Heart right ventricle (tissue), 16 donors: ENCODE measurements around the gene UBE2S. TPM values are rescaled to one million over a fixed set of nuclear protein-coding genes. Genes with fewer than 3 reads are reported as not detected.

Experiments used
- ATAC-seq, 8 donors: fragments of 200-7000 bp; cut with Tn5 transposase; one replicate each; pipeline ENCODE4 v1.9.1; 2020; ENCODE audit warnings: mild to moderate bottlenecking in 8 of 8, moderate library complexity in 8 of 8, moderate number of reproducible peaks in 1 of 8
- DNase-seq, 2 donors: peaks; one replicate each; pipeline ENCODE4 v3.0.0-alpha.2; 2020
- H3K27ac ChIP-seq, 10 donors: fragments of 200-600 bp; sonication (generic) in 2 of 10; one replicate each; pipeline versions ENCODE4 v1.5.0 to v1.8.0; 2020 to 2022; ENCODE audit warnings: mild to moderate bottlenecking in 3 of 10
- H3K27me3 ChIP-seq, 7 donors: fragments of 200-600 bp; one replicate each; pipeline ENCODE4 v1.8.0; 2021 to 2022; ENCODE audit warnings: mild to moderate bottlenecking in 2 of 7
- H3K36me3 ChIP-seq, 9 donors: fragments of 200-600 bp; sonication (generic) in 1 of 9; one replicate each; pipeline versions ENCODE4 v1.5.0 to v1.8.0; 2020 to 2022; ENCODE audit warnings: mild to moderate bottlenecking in 2 of 9
- H3K4me1 ChIP-seq, 9 donors: fragments of 200-600 bp; sonication (generic) in 1 of 9; one replicate each; pipeline versions ENCODE4 v1.5.0 to v1.8.0; 2020 to 2022; ENCODE audit warnings: mild to moderate bottlenecking in 4 of 9
- H3K4me3 ChIP-seq, 10 donors: fragments of 200-600 bp; sonication (generic) in 2 of 10; one replicate each; pipeline versions ENCODE4 v1.5.0 to v1.8.0; 2020 to 2022; ENCODE audit warnings: mild to moderate bottlenecking in 7 of 10, moderate library complexity in 2 of 10
- H3K9me3 ChIP-seq, 11 donors: fragments of 200-600 bp in 10 of 11; sonication (generic) in 2 of 11; one replicate each; pipeline versions ENCODE4 v1.5.0 to v1.8.0; 2013 to 2022; ENCODE audit warnings: mild to moderate bottlenecking in 2 of 11, control low read depth in 1 of 11, moderate library complexity in 1 of 11
- CTCF ChIP-seq, 9 donors: fragments of 200-600 bp; sonication (generic) in 2 of 9; IDR thresholded peaks; one replicate each; pipeline versions ENCODE4 v1.5.0 to v1.8.0; 2021 to 2022; ENCODE audit warnings: antibody characterized with exemption in 9 of 9, mild to moderate bottlenecking in 5 of 9, moderate library complexity in 1 of 9
- WGBS, 2 donors: extraction: QIAGEN DNeasy Blood & Tissue Kit; methylation state at CpG; one replicate each; pipeline ENCODE4 v1.1.7; 2013; ENCODE audit warnings: inconsistent platforms in 1 of 2; 5-methylcytosine and 5-hydroxymethylcytosine counted together
- intact Hi-C, 10 donors: fragments of 100-400 bp; cut with DNase I; formaldehyde crosslinking; loops; one replicate each; pipeline versions ENCODE4 v1.11.1 to v1.14.2; 2022
- polyA plus RNA-seq, 2 donors: library from polyadenylated mRNA; stranded (reverse); fragments of 200-250 nt; gene quantifications; one replicate each; pipeline ENCODE4 v1.2.3, GENCODE V29; 2013
- total RNA-seq, 10 donors: library from RNA; stranded (reverse); fragmentation: NEBNext Ultra II Directional in 3 of 10; extraction: Animal tissue kit (Norgen Biotek cat#: 25700) in 3 of 10; gene quantifications; one replicate each; pipeline versions ENCODE4 v1.2.1 to v1.2.4, GENCODE V29; 2021 to 2023
- donor health status: Arrhythmogenic right ventricular cardiomyopathy.
- donor health status: ischemic (EF 13 %, LVEDD 7.1; RV severe dilation, severe dysfunction).
- donor health status: healthy with polysubstance abuse.
- donor health status: DM: no; HTN: yes; CAD: no.
- donor health status: DM: no; HTN: no; CAD: no.
- donor health status: ischemic (EF 25% LVEDD 6.9; RV normal size, moderate dysfunction).
- donor health status: ischemic (EF 25% LVEDD 5.7; RV mildly dilated, moderate dysfunction).
- donor health status: healthy.
- donor health status: DM: yes; HTN: yes; CAD: no.
- donor health status: Ischemic cardiomyopathy.
- donor health status: ischemic (EF 35%, LVEDD 5.7; RV mildly dilated, moderate dysfunction).
- donor health status: nonischemic (EF 11% LVEDD 7.7; RV severe dilation, severe dysfunction).
- donor health status: DM: yes; HTN: yes; CAD: no.
- donor health status: PGD.
- donor health status: ischemic (EF 29% LVEDD 5.4; RV normal size, mild dysfunction).
- donor health status: nonischemic (EF 23%, LVEDD 6.1; RV moderate dilation, normal function).

UBE2S gene
- total and polyA plus RNA-seq, 12 donors = 8.0 to 42.1 (median 28.9) TPM

- DNase-seq = no peak
- 75% methylated on average over 8 of the region's 8 CpGs for WGBS, 2 donors
- Histone ChIP-seq H3K4me1 (peaks cover 0 to 10% (median 2%) of the 10 kb centered on the region in 9 donors), H3K9me3 (no peaks in the 10 kb centered on the region), H3K36me3 (no peaks in the 10 kb centered on the region), H3K4me3 (no peak overlapping the region), H3K27me3 (peaks cover 8 to 77% (median 65%) of the 10 kb centered on the region in 7 donors), H3K27ac (no peak overlapping the region)
- intact Hi-C loops = no loop called here
- no peak for TF ChIP-seq CTCF (IDR thresholded peaks at IDR 0.05)
- no peak for ATAC-seq
Observed at GRCh38 chr19:55446060-55446459, 38.5 kb upstream of the UBE2S start.

- Histone ChIP-seq H3K4me1 (peaks cover 0 to 20% (median 4%) of the 10 kb centered on the region in 9 donors), H3K27me3 (peaks cover 16 to 85% (median 74%) of the 10 kb centered on the region in 7 donors), H3K27ac (no peak overlapping the region), H3K36me3 (no peaks in the 10 kb centered on the region), H3K4me3 (no peak overlapping the region), H3K9me3 (no peaks in the 10 kb centered on the region)
- no peak for TF ChIP-seq CTCF (IDR thresholded peaks at IDR 0.05)
- 40 to 46% methylated on average over 11 of the region's 11 CpGs for WGBS, 2 donors
- no peak for DNase-seq
- no peak for ATAC-seq
- intact Hi-C loops = no loop called here
Observed at GRCh38 chr19:55444646-55445045, 37.1 kb upstream of the UBE2S start.

DNA sequence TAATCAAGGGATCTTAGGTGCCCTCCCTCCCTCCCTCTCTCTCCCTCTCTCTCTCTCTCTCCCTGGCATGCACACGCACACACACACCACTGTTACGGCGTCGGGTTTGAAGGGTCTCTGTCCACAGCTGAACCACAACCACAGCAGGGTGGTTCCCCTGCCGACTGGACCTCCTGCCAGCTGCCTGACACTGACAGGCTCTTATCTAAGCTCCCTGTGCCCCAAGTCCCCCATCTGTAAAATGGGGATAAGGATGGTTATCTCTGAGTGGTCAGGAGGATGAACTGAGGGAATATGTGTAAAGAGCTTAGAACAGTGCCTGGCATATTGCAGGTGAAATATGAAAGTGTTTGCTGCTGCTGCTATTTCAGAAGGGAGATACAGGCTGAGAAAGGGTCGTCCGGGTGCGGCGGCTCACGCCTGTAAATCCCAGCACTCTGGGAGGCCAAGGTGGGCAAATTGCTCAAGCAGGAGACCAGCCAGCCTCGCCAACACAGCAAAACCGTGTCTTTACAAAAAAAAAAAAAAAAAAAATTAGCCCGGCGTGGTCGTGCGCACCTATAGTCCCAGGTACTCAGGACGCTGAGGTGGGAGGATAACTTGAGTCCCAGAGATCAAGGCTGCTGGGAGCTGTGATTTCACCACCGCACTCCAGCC lies 36.4 kb upstream of the UBE2S start:
- H3K27me3 ChIP-seq = peaks cover 22 to 85% (median 74%) of the 10 kb centered on the region in 7 donors
- DNase-seq (no peak), ATAC-seq (no peak)
- H3K4me3 ChIP-seq = no peak overlapping the region
- H3K36me3 ChIP-seq = no peaks in the 10 kb centered on the region
- intact Hi-C loops = no loop called here
- TF ChIP-seq CTCF (IDR thresholded peaks at IDR 0.05) = no peak
- peaks cover 0 to 20% (median 4%) of the 10 kb centered on the region in 9 donors for H3K4me1 ChIP-seq
- 29 to 32% methylated on average over 18 of the region's 18 CpGs for WGBS, 2 donors
- H3K9me3 ChIP-seq = no peaks in the 10 kb centered on the region
- H3K27ac ChIP-seq = no peak overlapping the region

GRCh38 chr19:55443045-55443823 lies 35.6 kb upstream of the UBE2S start, which contains the start of gene SHISA7:
Gene SHISA7 (minus strand): TSS chr19:55443300. CDS start chr19:55442863, 437 bp downstream.
- H3K36me3 ChIP-seq = no peaks in the 10 kb centered on the region
- H3K9me3 ChIP-seq = no peaks in the 10 kb centered on the region
- no peak within 1 kb of the TSS for H3K27ac ChIP-seq
- peaks cover 26 to 92% (median 81%) of the 10 kb centered on the region in 7 donors for H3K27me3 ChIP-seq
- DNase-seq = no peak
- WGBS, 2 donors = 2 to 4% methylated on average over 43 of the region's 43 CpGs
- peaks cover 0 to 20% (median 4%) of the 10 kb centered on the region in 9 donors for H3K4me1 ChIP-seq
- ATAC-seq = no peak
- TF ChIP-seq CTCF (IDR thresholded peaks at IDR 0.05) = no peak
- H3K4me3 ChIP-seq = no peak within 1 kb of the TSS
- intact Hi-C loops = no loop called here
